Pons (tissue), 1 donor: ENCODE measurements around the gene PITPNC1.
"Not testable (repeated sequence)": the region's sequence is repeated elsewhere in the genome, so short reads cannot be mapped to it uniquely, and the experiment has no call there.

Source experiments
- DNase-seq: peaks from one replicate; pipeline ENCODE4 v3.0.0-alpha.2; 2016; ENCODE audit warnings: low spot score

The PITPNC1 gene

GRCh38 chr17:67461876-67462275 lies 84.8 kb downstream of the PITPNC1 start:
- DNase-seq, result no peak

GRCh38 chr17:67466251-67466796 lies 89.2 kb downstream of the PITPNC1 start:
- DNase-seq, result no peak

GRCh38 chr17:67467500-67468455 lies 90.7 kb downstream of the PITPNC1 start:
- DNase-seq, result no peak

- DNase-seq, result no peak
These were observed 92.3 kb downstream of the PITPNC1 start for GRCh38 chr17:67469208-67469980.

- DNase-seq, result no peak
These were observed 93.1 kb downstream of the PITPNC1 start for GRCh38 chr17:67470163-67470562.

- DNase-seq, result no peak
These were observed 94.0 kb downstream of the PITPNC1 start for GRCh38 chr17:67471118-67471517.

DNA sequence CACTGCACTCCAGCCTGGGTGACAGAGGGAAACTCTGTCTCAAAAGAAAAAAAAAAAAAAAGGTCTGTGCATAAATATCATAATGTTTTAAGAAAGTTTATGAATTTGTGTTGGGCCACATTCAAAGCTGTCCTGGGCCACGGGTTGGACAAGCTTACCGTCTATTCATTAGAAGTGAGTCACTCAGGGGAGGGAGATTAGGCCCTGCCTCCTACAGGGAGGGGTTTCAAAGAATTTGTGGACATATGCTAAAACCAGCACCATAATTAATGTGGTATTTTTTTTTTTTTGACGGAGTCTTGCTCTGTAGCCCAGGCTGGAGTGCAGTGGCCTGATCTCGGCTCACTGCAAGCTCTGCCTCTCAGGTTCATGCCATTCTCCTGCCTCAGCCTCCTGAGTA lies 95.5 kb downstream of the PITPNC1 start:
- not testable (repeated sequence) for DNase-seq

DNA sequence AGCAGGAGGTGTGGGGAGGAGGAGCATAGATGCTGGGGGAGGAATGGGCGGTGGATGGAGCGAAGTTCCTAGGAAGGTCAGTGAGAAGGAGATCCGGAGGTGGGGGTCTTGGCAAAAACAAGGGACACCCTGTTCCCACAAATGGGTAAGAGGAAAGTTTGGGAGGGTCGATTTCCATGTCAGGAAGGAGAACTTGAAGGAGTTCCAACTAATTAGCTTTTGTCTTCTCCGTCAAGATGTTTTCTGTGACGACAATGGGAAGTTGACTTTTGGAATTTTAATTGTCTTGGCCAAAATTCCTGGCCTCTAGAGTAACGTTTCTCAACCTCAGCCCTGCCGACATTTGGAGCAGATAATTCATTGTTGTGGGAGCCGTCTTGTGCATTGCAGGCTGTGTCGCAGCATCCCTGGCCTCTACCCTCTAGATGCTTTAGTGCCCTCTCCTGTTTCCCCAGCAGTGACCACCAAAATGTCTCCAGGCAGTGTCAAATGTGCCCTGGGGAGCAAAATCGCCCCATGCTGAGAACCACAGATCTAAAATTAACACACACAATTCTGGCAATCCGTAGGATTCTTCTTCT lies 97.1 kb downstream of the PITPNC1 start:
- DNase-seq, result peak; percentile 21

DNA sequence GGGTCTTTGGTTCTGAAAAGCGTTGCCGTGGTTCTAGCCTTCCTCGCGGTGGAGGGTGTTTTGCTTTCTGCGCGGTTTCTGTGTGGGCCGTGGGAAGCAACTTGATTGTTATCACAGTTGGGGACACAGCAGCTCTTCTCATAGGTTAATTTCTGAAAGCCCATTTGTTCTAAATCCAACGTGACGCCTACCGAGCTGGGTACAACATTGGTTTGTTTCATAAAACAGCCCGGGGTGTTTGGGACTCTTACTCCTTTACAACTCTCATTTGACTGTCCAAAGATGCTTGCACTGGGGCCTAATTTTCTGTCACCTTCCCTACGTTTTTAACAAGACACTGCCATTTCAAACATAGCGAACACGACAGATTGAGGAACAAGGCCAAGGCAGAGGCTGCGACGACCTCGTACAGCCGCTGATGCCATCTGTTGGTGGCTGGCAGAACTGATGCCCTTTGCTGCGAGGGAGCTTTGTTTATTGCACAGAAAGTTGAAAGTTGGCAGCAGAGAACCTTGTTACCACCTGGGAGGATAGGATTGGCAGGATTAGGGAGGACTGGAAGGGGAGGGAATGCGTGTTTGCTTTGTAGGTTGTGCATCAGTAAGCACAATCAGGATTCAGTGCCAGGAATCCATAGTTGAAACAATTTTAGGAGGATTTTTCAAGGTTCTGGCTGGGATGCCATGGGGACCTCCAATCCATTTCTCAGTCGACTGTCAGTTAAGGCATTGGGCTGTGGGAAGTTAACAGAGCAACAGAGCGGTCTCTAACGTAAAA lies 98.3 kb downstream of the PITPNC1 start:
- peak; percentile 89 for DNase-seq

DNA sequence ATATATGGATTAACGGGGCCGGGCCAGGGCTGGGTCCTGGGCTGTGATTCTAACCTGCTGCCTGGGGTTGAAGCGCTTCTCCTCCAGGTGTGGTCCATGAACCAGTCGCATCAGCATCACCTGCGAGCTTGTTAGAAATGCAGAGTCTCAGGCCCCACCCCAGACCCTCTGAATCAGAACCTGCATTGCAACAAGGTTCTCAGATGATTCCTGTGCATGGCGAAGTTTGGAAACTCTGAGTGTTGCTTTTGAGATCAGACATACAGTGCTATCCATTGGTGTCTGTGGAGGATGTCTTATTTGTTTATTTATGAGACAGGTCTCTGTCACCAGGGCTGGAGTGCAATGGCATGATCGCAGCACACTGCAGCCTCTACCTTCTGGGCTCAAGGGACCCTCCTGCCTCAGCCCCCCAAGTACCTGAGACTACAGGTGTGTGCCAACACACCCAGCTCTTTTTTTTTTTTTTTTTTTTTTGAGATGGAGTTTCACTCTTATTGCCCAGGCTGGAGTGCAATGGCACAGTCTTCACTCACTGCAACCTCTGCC lies 99.8 kb downstream of the PITPNC1 start:
- DNase-seq, result no peak

GRCh38 chr17:67477687-67478086 lies 100.6 kb downstream of the PITPNC1 start:
- no peak for DNase-seq

DNA sequence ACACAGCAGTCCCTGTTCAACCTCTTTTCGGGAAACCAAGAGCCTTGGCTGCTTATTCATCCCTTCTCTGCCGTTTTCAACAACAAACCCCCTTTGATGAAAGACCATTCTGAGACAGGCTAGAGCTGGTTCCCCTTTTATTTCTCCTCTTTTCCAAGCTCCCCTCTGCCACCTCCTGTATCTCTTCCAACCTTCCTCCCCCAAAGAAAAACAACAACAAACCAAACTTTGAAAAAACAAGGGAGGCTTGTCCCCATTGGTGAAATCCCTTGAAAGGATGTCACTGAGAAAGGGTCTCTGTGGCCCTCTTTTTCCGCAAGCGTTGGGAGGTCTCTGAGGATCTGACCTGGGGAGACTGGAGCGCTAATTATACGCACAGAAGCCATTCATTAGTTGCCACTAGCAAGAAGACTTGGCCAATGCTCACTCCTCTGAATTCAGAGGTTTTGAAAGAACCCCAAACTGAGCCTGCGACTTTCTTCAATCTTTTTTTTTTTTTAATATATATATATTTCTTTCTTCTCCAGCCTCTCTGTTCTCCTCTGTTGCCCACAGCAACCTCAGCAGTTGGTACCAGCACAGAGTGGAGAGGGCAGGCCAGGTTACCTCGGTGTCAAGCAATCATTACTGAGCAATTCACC lies 101.4 kb downstream of the PITPNC1 start:
- DNase-seq, result peak; percentile 80

GRCh38 chr17:67479148-67479547 lies 102.1 kb downstream of the PITPNC1 start:
- no peak for DNase-seq

GRCh38 chr17:67480959-67481358 lies 103.9 kb downstream of the PITPNC1 start:
- not testable (repeated sequence) for DNase-seq

DNA sequence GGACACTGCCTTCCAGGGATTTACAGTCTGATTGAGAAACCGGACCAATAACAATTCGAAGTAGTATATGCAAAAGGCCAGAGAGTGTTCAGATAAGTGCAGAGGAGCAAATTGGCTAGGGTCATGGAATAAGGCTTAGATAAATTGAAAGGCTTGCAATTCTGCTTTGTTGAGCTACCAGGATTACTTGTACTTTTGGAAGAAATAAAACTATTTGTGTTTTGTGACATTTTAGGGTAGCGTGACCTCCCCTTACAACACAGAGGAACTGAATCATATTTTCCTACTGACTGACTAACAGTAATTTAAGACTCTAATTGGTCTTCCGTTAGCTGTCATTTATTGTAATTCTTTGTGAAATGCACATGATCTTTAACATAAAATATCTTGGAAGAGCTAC lies 104.7 kb downstream of the PITPNC1 start:
- no peak for DNase-seq

- DNase-seq, result no peak
These were observed 105.7 kb downstream of the PITPNC1 start for GRCh38 chr17:67482764-67483163.

- no peak for DNase-seq
These were observed 107.2 kb downstream of the PITPNC1 start for GRCh38 chr17:67484261-67484660.

DNA sequence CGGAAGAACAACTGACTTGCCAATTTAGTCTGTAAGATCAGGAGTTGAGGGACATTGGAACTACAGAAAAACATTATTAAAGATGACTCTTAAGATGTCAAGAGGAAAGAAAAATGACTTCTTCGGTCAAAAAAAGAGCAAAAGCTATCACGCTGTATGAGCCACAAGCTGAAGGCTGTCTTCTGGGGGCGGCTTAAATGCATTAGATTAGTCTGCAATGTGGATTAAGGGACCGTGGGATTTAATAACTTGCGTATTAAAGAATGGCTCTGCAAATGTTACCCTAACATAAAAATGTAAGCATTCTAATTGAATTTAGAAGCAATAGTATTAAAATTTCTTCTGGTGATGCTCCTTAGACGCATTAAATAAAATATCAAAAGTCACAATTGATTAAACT lies 108.6 kb downstream of the PITPNC1 start:
- no peak for DNase-seq

- DNase-seq, result no peak
These were observed 110.4 kb downstream of the PITPNC1 start for GRCh38 chr17:67487506-67487905.

DNA sequence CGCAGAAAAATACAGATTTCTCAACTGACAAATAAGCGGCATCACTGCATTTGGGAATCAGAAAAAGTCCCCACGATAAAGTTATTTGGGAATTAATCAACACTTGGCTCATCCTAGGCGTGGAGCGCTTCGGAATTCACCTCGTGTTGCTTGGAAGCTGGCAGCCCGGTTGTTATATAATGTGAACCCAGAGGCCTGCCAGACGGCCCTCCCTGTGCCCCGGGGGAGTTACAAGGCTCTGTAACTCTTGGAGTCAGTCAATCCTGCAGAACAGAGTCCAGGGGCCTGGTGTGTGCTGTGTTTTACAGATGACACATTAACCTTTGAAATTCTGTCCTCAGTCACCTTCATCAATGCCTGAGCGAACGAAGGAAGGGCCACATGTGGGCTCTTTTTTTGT lies 111.1 kb downstream of the PITPNC1 start:
- DNase-seq, result peak; percentile 46

DNA sequence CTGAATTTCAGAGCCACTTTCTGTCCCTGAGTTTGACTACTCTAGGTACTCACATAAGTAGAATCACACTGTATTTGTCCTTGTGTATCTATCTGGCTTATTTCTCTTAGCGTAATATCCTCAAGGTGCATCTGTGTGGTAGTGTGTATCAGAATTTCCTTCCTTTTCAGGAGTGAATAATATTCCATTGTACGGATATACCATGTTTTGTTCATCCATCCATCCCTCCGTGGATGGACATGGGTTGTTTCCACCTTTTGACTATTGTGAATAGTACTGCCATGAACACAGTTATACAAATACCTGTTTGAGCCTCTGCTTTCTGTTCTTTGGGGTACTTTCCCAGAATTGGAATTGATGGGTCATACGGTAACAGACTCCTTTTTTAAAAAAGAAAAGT lies 111.7 kb downstream of the PITPNC1 start:
- no peak for DNase-seq
